ENCODE measurements around the gene MATR3.

MATR3 gene

DNA sequence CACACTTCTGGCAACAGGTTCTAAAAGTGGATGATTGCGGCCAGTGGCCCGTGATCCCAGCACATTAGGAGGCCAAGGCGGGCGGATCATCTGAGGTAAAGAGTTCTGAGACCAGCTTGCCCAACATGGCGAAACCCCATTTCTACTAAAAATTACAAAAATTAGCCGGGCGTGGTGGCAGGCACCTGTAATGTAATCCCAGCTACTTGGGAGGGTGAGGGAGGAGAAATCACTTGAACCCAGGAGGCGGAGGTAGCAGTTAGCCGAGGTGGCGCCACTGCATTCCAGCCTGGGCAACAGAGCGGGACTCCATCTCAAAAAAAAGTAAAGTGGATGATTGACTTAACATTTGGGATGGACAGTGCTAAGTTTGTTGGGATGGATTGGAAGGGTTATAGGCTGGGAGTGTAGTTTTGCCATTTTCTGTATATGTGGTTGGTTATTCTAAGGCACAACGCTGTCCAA lies 3.4 kb downstream of the MATR3 start:
- Histone ChIP-seq H3K79me2 (ENCODE audit: insufficient read depth, low read length) (peaks cover 89% of the 10 kb centered on the region), H3K9me3 (ENCODE audit: insufficient read depth, low read length) (no peaks in the 10 kb centered on the region), H3K4me2 (ENCODE audit: low read depth, low read length, poor library complexity, severe bottlenecking) (peak overlapping the region; percentile 98), H3K27ac (ENCODE audit: low read depth, low read length) (peak overlapping the region; percentile 29; the same call in 1 of the 2 replicates), H3K9me2 (replicated peaks; ENCODE audit: insufficient read depth, low read length) (no peaks in the 10 kb centered on the region), H2AFZ (ENCODE audit: low read depth, low read length, severe bottlenecking) (no peak overlapping the region), H3K36me3 (ENCODE audit: low read length) (peaks cover 9% of the 10 kb centered on the region), H3F3A (ENCODE audit: insufficient read depth) (peaks cover 34% of the 10 kb centered on the region), H3K27me3 (ENCODE audit: low read length) (no peaks in the 10 kb centered on the region), H3K9ac (ENCODE audit: low read length) (peak overlapping the region; percentile 97), H3K4me3 (ENCODE audit: insufficient read depth, low read length, poor library complexity, severe bottlenecking) (peak overlapping the region; percentile 82), H4K20me1 (ENCODE audit: low read depth, low read length) (peaks cover 50% of the 10 kb centered on the region)
- TF ChIP-seq, protein P1, sequence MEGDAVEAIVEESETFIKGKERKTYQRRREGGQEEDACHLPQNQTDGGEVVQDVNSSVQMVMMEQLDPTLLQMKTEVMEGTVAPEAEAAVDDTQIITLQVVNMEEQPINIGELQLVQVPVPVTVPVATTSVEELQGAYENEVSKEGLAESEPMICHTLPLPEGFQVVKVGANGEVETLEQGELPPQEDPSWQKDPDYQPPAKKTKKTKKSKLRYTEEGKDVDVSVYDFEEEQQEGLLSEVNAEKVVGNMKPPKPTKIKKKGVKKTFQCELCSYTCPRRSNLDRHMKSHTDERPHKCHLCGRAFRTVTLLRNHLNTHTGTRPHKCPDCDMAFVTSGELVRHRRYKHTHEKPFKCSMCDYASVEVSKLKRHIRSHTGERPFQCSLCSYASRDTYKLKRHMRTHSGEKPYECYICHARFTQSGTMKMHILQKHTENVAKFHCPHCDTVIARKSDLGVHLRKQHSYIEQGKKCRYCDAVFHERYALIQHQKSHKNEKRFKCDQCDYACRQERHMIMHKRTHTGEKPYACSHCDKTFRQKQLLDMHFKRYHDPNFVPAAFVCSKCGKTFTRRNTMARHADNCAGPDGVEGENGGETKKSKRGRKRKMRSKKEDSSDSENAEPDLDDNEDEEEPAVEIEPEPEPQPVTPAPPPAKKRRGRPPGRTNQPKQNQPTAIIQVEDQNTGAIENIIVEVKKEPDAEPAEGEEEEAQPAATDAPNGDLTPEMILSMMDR (IDR thresholded peaks at IDR 0.05; ENCODE audit: insufficient read depth, low read length, poor library complexity, severe bottlenecking) = no peak
- no peak for TF ChIP-seq EZH2phosphoT487 (conservative IDR thresholded peaks at IDR 0.05; ENCODE audit: low read length)

DNA sequence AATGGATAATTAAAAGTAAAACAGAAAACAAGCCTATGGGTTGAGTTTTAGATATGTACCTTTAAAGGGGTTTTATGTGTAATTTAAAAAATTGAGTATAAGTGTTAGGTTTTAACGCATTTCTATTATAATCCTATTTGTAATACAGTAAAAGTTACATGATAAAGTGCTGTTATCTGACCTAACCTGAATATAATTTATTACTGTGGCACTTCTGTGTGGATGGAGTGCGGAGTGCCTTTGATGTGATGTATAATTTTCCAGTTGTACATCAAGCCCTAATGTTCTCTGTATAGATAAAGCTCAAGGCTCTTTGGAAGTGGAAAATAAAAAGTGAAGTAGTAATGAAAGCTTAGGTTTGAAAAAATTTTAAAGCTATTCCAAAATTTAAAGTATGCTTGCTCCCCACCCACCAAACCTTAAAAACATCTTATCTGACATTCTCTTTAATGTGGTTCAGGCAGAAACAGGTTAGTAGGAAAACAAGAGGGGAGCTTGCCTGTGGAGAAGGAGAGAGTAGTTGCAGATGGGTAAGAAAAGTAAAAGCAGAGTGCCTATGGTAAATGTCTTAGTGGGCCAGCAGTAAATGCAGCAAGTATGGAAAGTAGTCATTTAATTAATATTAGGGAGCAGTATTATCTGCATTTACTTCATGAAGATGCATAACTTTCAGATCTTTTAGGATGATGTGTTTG lies 4.0 kb downstream of the MATR3 start:
- Histone ChIP-seq H3K9me3 (ENCODE audit: insufficient read depth, low read length) (no peaks in the 10 kb centered on the region), H3K9ac (ENCODE audit: low read length) (peak overlapping the region; percentile 97), H4K20me1 (ENCODE audit: low read depth, low read length) (peaks cover 57% of the 10 kb centered on the region), H3K27me3 (ENCODE audit: low read length) (no peaks in the 10 kb centered on the region), H2AFZ (ENCODE audit: low read depth, low read length, severe bottlenecking) (no peak overlapping the region), H3F3A (ENCODE audit: insufficient read depth) (peaks cover 30% of the 10 kb centered on the region), H3K4me3 (ENCODE audit: insufficient read depth, low read length, poor library complexity, severe bottlenecking) (peak overlapping the region; percentile 82), H3K9me2 (replicated peaks; ENCODE audit: insufficient read depth, low read length) (no peaks in the 10 kb centered on the region), H3K79me2 (ENCODE audit: insufficient read depth, low read length) (peaks cover 96% of the 10 kb centered on the region), H3K4me2 (ENCODE audit: low read depth, low read length, poor library complexity, severe bottlenecking) (peak overlapping the region; percentile 98), H3K36me3 (ENCODE audit: low read length) (peaks cover 9% of the 10 kb centered on the region), H3K27ac (ENCODE audit: low read depth, low read length) (peak overlapping the region; percentile 29; the same call in 1 of the 2 replicates)
- TF ChIP-seq, protein P1 (IDR thresholded peaks at IDR 0.05; ENCODE audit: insufficient read depth, low read length, poor library complexity, severe bottlenecking) = no peak
- TF ChIP-seq EZH2phosphoT487 (conservative IDR thresholded peaks at IDR 0.05; ENCODE audit: low read length) = no peak

- H3K79me2 ChIP-seq (ENCODE audit: insufficient read depth, low read length) = peaks cover 98% of the 10 kb centered on the region
- H3K9ac ChIP-seq (ENCODE audit: low read length) = peak overlapping the region; percentile 97
- H3K36me3 ChIP-seq (ENCODE audit: low read length) = peaks cover 9% of the 10 kb centered on the region
- peaks cover 30% of the 10 kb centered on the region for H3F3A ChIP-seq (ENCODE audit: insufficient read depth)
- no peaks in the 10 kb centered on the region for H3K27me3 ChIP-seq (ENCODE audit: low read length)
- peaks cover 61% of the 10 kb centered on the region for H4K20me1 ChIP-seq (ENCODE audit: low read depth, low read length)
- no peaks in the 10 kb centered on the region for H3K9me3 ChIP-seq (ENCODE audit: insufficient read depth, low read length)
- H3K4me2 ChIP-seq (ENCODE audit: low read depth, low read length, poor library complexity, severe bottlenecking) = peak overlapping the region; percentile 98
- H3K9me2 ChIP-seq (replicated peaks; ENCODE audit: insufficient read depth, low read length) = no peaks in the 10 kb centered on the region
- no peak overlapping the region for H2AFZ ChIP-seq (ENCODE audit: low read depth, low read length, severe bottlenecking)
- TF ChIP-seq, protein P1 (IDR thresholded peaks at IDR 0.05; ENCODE audit: insufficient read depth, low read length, poor library complexity, severe bottlenecking) = no peak
- no peak for TF ChIP-seq EZH2phosphoT487 (conservative IDR thresholded peaks at IDR 0.05; ENCODE audit: low read length)
- peak overlapping the region; percentile 82 for H3K4me3 ChIP-seq (ENCODE audit: insufficient read depth, low read length, poor library complexity, severe bottlenecking)
- peak overlapping the region; percentile 29 for H3K27ac ChIP-seq (ENCODE audit: low read depth, low read length)
These were observed 4.7 kb downstream of the MATR3 start for GRCh38 chr5:139298242-139298641.
